Memory B cell (primary cell): ENCODE results near the gene HOXB13.

Source experiments
- ATAC-seq: fragments of 150-1000 bp; cut with Tn5 transposase; 2 replicates; pipeline ENCODE4 v1.10.0; 2021; ENCODE audit warnings: low read depth, mild to moderate bottlenecking, moderate library complexity
- DNase-seq, 2 donors: peaks; one replicate each; pipeline ENCODE4 v3.0.0; 2022; ENCODE audit warnings: low spot score in 2 of 2
- H3K27ac Mint-ChIP-seq: one replicate; pipeline ENCODE4 v1.8.0; 2022; ENCODE audit warnings: mild to moderate bottlenecking, moderate library complexity, mixed read lengths
- H3K27me3 Mint-ChIP-seq: one replicate; pipeline ENCODE4 v1.8.0; 2022; ENCODE audit warnings: mixed read lengths
- H3K36me3 Mint-ChIP-seq: one replicate; pipeline ENCODE4 v1.8.0; 2022; ENCODE audit warnings: mild to moderate bottlenecking, mixed read lengths
- H3K4me1 Mint-ChIP-seq: one replicate; pipeline ENCODE4 v1.8.0; 2022; ENCODE audit warnings: mixed read lengths
- H3K4me3 Mint-ChIP-seq: one replicate; pipeline ENCODE4 v1.8.0; 2022; ENCODE audit warnings: mild to moderate bottlenecking, moderate library complexity, mixed read lengths
- H3K9me3 Mint-ChIP-seq: one replicate; pipeline ENCODE4 v1.8.0; 2022; ENCODE audit warnings: mixed read lengths

HOXB13 gene

GRCh38 chr17:48753794-48754499 lies 25.4 kb upstream of the HOXB13 start:
- H3K27ac Mint-ChIP-seq = peak overlapping the region; percentile 9

DNA sequence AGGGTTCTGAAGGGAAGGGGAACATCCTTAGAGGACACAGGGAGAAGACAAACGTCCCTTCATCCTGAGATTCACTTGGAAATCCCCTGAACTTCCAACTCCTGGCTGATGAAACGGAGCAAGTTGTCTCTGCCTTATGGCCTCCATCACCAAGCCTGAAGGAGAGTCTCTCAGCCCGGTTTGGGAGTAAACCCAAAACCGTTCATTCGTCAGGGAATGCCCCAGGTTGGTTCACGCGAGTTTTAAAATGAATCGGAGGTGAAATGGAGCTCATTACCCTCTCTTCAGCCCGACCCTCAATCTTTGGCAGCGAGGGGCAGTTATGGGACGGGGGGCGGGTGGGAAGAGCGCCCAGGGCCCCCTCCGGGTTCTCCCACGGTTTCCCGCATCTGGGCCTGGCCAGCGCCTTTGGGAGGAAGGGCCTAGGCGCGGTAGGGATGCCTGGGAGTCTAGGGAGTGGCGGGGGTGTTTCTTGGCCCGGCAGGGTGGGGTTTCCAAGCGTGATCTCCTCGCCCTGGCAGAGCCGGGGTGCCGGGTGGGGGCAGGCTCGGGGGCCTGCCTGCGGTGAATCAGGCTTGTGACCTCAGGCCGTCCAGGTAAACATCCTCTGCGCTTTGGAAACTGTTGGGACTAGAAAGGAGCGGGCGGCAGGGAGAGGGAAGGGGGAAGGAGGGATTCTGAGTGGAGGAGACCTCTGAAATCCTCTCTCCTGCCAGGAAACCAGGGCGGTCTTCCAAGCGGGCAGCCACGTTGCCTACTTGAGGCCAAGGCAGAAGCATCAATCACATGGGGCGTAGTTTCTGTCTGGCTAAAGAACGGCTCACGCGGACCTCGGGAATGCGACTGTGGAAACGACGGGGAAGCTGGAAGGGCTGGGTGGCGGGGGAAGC lies 24.1 kb upstream of the HOXB13 start:
- DNase-seq (no peak), ATAC-seq (no peak)
- H3K4me3 Mint-ChIP-seq = no peak overlapping the region
- H3K36me3 Mint-ChIP-seq = no peaks in the 10 kb centered on the region
- no peaks in the 10 kb centered on the region for H3K9me3 Mint-ChIP-seq
- peaks cover 44% of the 10 kb centered on the region for H3K27me3 Mint-ChIP-seq
- peaks cover 11% of the 10 kb centered on the region for H3K4me1 Mint-ChIP-seq
- no peak overlapping the region for H3K27ac Mint-ChIP-seq

More at GRCh38 chr17:48753794-48754499, 25.4 kb upstream of the HOXB13 start:
- no peak for DNase-seq
- Mint-ChIP-seq H3K9me3 (no peaks in the 10 kb centered on the region), H3K4me1 (peaks cover 11% of the 10 kb centered on the region), H3K27me3 (peaks cover 45% of the 10 kb centered on the region), H3K4me3 (no peak overlapping the region), H3K36me3 (no peaks in the 10 kb centered on the region)
- ATAC-seq = no peak

DNA sequence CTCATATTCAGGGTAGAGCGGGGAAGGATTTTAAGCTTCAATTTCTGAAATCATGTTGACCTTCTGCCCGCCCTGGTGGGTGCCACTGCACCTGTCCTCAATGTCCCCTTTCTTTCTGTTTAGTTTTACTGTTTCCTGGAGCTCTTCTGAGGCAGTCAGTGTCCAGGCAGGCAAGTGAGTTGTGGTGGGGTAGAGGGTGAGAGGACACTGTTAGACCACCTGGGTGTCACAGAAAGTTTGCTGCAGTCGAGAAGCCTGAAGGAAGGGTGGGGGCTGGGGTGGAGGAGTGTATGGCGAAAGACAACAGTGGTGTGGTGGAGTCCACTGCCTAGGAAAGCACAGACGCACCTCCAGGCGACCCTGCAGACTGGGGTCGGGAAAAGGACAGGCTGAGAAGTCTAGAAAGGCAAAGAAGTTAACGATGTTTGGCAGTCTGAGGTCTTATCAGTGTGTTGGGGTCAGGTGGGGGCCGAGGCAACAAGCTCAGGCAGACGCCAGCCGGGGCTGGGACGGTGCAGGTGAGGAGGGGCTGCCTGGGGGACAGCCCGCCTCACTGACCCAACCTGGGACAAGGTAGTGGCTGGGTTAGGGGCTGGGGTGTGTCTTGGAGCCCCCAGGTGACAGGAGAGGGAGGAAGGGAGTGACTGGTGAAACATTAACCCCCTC lies 23.3 kb upstream of the HOXB13 start:
- peaks cover 44% of the 10 kb centered on the region for H3K27me3 Mint-ChIP-seq
- DNase-seq (no peak), ATAC-seq (no peak)
- H3K27ac Mint-ChIP-seq = no peak overlapping the region
- no peak overlapping the region for H3K4me3 Mint-ChIP-seq
- H3K4me1 Mint-ChIP-seq = peaks cover 10% of the 10 kb centered on the region
- no peaks in the 10 kb centered on the region for H3K36me3 Mint-ChIP-seq
- H3K9me3 Mint-ChIP-seq = no peaks in the 10 kb centered on the region

GRCh38 chr17:48751172-48751571 lies 22.6 kb upstream of the HOXB13 start:
- H3K27ac Mint-ChIP-seq = no peak overlapping the region
- DNase-seq (no peak), ATAC-seq (no peak)
- H3K9me3 Mint-ChIP-seq = no peaks in the 10 kb centered on the region
- no peak overlapping the region for H3K4me3 Mint-ChIP-seq
- H3K27me3 Mint-ChIP-seq = peaks cover 42% of the 10 kb centered on the region
- peaks cover 11% of the 10 kb centered on the region for H3K4me1 Mint-ChIP-seq
- no peaks in the 10 kb centered on the region for H3K36me3 Mint-ChIP-seq

- Mint-ChIP-seq H3K9me3 (no peaks in the 10 kb centered on the region), H3K27me3 (peaks cover 43% of the 10 kb centered on the region), H3K36me3 (no peaks in the 10 kb centered on the region), H3K4me3 (no peak overlapping the region), H3K4me1 (peaks cover 13% of the 10 kb centered on the region), H3K27ac (no peak overlapping the region)
- ATAC-seq (no peak), DNase-seq (no peak)
Measured at GRCh38 chr17:48749621-48750553, 21.3 kb upstream of the HOXB13 start.

GRCh38 chr17:48748718-48749566 lies 20.4 kb upstream of the HOXB13 start:
- Mint-ChIP-seq H3K4me1 (peaks cover 13% of the 10 kb centered on the region), H3K36me3 (no peaks in the 10 kb centered on the region), H3K27me3 (peaks cover 44% of the 10 kb centered on the region), H3K4me3 (no peak overlapping the region), H3K27ac (no peak overlapping the region), H3K9me3 (no peaks in the 10 kb centered on the region)
- DNase-seq (no peak), ATAC-seq (no peak)

- Mint-ChIP-seq H3K36me3 (no peaks in the 10 kb centered on the region), H3K4me3 (no peak overlapping the region), H3K27ac (no peak overlapping the region), H3K27me3 (peaks cover 38% of the 10 kb centered on the region), H3K4me1 (peaks cover 7% of the 10 kb centered on the region), H3K9me3 (no peaks in the 10 kb centered on the region)
- ATAC-seq = no peak
- no peak for DNase-seq
Measured at GRCh38 chr17:48747445-48748363, 19.2 kb upstream of the HOXB13 start.

GRCh38 chr17:48746916-48747444 lies 18.4 kb upstream of the HOXB13 start:
- Mint-ChIP-seq H3K36me3 (no peaks in the 10 kb centered on the region), H3K27me3 (peaks cover 37% of the 10 kb centered on the region), H3K9me3 (no peaks in the 10 kb centered on the region), H3K4me1 (peaks cover 7% of the 10 kb centered on the region), H3K27ac (no peak overlapping the region), H3K4me3 (no peak overlapping the region)
- ATAC-seq (no peak), DNase-seq (no peak)

DNA sequence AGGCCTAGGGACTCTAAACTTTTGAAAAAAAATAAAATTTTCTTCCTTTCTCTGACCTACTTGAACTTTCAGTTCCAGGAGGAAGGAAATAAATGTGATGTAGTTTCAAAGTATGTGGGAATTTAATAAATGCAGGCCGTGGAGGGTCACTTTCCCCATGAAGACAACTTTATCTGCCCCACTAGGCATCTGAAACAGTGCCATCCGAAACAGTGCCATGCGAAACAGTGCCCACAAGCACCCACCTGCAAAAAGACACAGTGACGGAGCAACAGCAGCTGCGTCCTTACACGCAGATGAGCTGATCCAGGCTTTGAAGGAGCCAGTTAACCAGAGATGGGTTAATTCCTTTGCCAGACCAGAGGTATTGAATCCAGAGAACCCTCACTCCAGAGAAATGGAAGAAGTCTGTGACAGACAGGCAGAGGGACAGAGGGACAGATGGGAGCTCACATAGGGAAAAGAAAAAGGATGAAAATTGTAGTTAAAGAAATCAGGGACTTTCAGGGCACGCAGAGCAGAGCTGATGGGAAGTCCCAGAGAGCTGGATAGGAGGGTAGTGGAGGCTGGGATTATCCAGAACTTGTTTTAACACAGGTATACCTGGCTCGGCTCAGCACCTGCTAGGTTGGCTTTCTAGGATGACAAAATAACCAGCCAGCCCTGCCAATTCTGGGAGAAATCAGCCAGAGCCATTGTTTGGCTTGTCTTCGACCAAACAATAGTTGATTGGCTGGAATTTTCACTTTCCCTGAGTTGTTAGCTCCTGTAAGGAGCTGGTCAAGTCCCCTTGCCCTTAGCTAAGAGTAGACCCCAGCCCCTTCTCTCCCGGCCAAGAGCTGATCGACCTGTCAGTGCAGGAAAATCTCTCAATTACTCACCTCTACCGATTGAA lies 17.1 kb upstream of the HOXB13 start:
- DNase-seq = no peak
- Mint-ChIP-seq H3K27me3 (peaks cover 26% of the 10 kb centered on the region), H3K36me3 (no peaks in the 10 kb centered on the region), H3K4me3 (no peak overlapping the region), H3K9me3 (no peaks in the 10 kb centered on the region), H3K4me1 (peaks cover 7% of the 10 kb centered on the region), H3K27ac (no peak overlapping the region)
- ATAC-seq = no peak

- DNase-seq (no peak), ATAC-seq (no peak)
- no peaks in the 10 kb centered on the region for H3K36me3 Mint-ChIP-seq
- H3K27ac Mint-ChIP-seq = no peak overlapping the region
- no peaks in the 10 kb centered on the region for H3K9me3 Mint-ChIP-seq
- peaks cover under 1% of the 10 kb centered on the region for H3K4me1 Mint-ChIP-seq
- H3K27me3 Mint-ChIP-seq = peaks cover 25% of the 10 kb centered on the region
- H3K4me3 Mint-ChIP-seq = no peak overlapping the region
Measured at GRCh38 chr17:48740537-48740936, 12.0 kb upstream of the HOXB13 start.

DNA sequence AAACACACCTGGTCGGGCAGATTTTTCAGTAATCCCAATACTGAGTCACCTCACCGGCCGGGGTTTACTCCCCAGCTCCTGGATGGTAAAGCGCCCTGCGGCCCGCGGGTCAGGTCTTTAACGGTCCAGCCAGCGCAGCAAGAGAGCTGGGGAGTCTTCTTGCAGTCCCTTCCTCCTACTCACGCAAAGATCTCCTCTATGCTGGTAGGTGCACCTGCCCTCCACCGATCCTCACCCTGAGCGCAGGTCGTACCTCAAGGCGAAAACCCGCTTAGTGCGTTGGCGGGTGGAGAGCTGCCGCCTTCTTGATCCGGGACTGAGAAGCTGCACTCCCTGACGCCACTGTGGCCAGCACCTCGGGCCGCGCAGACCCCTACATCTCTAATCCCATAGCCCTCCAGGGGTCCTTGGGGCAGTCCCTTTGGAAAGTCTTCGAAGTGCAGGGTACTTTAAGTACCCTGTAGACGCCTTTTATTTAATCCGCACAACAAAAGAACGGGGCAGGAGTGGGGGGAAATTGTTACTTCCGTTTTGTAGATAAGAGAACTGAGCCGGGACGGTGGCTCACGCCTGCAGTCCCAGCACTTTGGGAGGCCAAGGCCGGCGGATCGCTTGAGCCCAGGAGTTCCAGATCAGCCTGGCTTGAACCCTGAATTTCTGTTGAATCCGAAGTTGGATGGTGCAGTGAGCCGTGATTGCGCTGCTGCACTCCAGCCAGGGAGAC lies 10.4 kb upstream of the HOXB13 start:
- ATAC-seq (no peak), DNase-seq (no peak)
- H3K4me1 Mint-ChIP-seq = no peaks in the 10 kb centered on the region
- peaks cover 17% of the 10 kb centered on the region for H3K27me3 Mint-ChIP-seq
- no peaks in the 10 kb centered on the region for H3K9me3 Mint-ChIP-seq
- no peak overlapping the region for H3K4me3 Mint-ChIP-seq
- H3K27ac Mint-ChIP-seq = no peak overlapping the region
- H3K36me3 Mint-ChIP-seq = no peaks in the 10 kb centered on the region
